ENCODE measurements around the gene JUNB.

DNA sequence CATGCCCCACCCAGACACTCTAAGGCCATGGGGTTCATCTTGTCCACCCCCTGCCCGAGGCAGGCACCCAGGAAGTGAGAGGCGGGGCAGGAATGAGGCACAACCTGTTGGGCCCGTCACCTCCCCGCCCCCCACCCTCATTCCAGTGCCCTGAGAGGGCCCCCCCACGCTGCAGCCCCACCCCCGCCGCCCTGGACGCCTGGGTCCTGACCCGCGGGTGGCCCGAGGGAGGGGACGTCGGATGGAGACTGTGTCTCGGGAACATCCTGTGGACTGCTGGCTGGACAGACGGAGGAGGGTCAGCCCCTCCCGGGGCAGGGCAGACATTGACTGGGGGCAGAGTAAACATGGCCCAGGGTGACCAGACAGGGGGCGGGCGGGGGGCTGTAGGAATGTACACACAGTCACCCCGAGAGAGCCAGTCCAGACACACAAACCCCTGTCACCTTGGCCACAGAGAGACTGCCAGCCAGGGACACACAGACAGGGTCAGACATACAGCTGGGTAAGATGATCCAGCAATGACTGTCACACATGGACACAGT, 7.4 kb upstream of the JUNB start:
- TF ChIP-seq, protein P1, sequence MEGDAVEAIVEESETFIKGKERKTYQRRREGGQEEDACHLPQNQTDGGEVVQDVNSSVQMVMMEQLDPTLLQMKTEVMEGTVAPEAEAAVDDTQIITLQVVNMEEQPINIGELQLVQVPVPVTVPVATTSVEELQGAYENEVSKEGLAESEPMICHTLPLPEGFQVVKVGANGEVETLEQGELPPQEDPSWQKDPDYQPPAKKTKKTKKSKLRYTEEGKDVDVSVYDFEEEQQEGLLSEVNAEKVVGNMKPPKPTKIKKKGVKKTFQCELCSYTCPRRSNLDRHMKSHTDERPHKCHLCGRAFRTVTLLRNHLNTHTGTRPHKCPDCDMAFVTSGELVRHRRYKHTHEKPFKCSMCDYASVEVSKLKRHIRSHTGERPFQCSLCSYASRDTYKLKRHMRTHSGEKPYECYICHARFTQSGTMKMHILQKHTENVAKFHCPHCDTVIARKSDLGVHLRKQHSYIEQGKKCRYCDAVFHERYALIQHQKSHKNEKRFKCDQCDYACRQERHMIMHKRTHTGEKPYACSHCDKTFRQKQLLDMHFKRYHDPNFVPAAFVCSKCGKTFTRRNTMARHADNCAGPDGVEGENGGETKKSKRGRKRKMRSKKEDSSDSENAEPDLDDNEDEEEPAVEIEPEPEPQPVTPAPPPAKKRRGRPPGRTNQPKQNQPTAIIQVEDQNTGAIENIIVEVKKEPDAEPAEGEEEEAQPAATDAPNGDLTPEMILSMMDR (optimal IDR thresholded peaks at IDR 0.05 in 1 of 3, IDR thresholded peaks at IDR 0.05 in 1 of 3, conservative IDR thresholded peaks at IDR 0.05 in 1 of 3; ENCODE audit: extremely low read depth in 1 of 3, insufficient read depth in 2 of 3, low read length in 3 of 3), result no peak
- TF ChIP-seq EZH2 (IDR thresholded peaks at IDR 0.05; ENCODE audit: low read length), result no peak

Data from keratinocyte (primary cell).